Activated T-helper 9 cell treated with anti-CD3 and anti-CD28 coated beads, Interleukin-2, amount 50 U/mL, for 16 hours (primary cell): ENCODE results near the gene FGD2.

Experiments used
- DNase-seq: peaks from one replicate; pipeline ENCODE4 v3.0.0-alpha.2; 2020; ENCODE audit warnings: low read depth

FGD2 gene

DNA sequence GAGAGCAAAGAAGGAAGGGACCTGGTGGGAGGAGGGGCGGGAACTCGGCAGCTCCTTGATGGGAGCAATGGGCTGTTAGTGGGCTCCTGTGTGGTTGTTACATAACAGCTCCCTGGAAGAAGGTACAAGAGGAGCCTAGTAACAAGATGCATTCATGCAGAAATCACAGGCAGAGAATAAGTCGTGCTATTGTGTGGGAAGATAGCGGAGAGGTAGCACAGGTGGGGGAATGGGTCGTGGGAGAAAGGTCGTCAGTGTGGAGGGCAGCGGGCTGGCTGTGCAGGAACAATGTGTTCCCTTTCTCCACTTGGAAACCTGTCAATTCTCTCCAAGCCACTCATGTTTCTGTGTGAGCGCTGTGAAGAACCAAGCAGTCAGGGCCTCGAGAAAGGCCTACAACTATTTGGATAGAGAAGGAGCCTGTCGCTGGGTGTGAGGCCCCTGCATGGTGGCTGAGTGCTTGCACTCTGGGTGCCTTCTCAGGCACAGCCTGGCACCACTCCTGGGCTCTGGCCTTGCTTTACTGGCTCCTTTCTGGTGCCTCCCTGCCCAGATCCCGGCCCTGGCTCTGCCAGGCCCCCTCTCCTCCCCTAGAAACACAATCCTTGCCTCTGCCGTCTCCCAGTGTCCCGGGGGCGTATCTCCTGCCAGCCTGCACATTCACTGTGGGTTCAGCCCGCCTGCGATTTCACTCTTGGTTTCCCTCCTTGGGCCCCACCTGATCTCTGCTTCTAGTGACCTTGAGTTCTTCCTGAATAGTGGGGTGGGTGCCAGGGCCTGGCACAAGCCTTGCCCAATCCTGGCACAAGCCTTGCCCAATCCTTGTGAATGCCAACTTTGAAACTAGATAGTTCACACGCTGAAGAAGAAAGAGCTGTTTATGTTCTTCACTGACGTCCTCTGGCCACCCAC, 7.4 kb upstream of the FGD2 start:
- DNase-seq: no peak

DNA sequence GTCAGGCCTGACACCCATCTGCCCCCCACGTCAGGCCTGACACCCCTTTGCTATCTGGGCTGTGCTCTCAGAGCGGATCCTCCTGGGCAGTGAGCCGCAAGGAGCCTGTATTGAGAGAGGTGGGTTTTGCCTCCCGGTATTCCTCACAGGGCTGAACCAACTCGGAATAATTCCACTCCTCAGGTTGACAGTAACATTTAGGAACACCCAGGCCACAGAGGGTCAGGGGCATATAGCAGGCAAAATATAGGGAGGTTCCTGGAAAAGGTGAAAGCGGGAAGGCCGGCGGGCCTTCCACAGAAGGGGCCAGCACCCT, 6.8 kb upstream of the FGD2 start:
- no peak for DNase-seq

DNA sequence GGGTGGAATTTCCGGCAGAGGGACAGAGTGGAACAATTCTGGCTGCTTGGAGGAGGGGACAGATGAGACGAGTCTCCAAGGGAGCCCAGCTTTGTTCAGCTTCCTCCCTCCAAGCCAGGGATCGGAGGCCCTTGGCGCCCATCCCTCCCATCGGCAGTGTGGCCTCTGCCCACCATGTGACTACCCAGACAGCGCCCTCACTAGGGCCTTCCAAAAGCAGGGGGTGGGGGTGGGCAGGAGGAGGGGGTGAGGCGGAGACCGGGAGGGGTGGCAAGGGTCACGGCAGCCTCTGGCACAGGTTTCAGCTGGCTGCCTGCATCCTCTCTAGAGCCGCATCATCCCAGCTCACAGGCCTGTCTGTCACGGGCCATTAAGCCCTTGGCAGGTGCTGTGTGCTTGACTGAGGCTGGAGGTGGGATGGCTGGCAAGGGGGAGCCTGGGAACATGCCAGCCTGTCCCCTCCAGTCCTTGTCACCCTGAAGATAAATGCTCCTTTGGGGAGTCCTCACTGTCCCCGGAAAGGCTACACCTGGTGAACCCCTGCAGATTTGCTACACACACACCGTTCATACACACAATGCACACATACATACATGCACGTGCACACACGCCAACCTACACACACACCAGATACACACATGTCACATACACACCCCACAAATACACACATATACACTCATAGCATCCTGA, 6.2 kb upstream of the FGD2 start:
- no peak for DNase-seq

DNA sequence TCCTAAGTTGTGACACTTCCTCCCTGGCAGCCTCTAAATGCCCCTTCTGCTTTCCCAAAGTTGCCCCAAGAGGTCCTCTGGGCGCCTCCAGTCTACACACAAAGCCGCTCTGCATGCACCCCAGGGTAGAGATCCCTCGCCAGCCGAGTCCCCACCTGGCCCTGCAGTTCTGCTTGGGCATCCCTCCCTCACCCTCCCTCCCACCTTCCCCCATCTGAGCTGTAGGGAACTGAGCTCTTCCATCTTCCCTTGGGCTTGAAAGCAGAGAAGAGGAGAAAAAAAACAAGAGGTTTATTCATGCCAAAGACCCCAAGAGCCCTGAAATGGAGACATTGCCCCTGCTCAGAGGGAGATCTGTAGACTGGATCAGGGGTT, 5.7 kb upstream of the FGD2 start:
- no peak for DNase-seq

DNA sequence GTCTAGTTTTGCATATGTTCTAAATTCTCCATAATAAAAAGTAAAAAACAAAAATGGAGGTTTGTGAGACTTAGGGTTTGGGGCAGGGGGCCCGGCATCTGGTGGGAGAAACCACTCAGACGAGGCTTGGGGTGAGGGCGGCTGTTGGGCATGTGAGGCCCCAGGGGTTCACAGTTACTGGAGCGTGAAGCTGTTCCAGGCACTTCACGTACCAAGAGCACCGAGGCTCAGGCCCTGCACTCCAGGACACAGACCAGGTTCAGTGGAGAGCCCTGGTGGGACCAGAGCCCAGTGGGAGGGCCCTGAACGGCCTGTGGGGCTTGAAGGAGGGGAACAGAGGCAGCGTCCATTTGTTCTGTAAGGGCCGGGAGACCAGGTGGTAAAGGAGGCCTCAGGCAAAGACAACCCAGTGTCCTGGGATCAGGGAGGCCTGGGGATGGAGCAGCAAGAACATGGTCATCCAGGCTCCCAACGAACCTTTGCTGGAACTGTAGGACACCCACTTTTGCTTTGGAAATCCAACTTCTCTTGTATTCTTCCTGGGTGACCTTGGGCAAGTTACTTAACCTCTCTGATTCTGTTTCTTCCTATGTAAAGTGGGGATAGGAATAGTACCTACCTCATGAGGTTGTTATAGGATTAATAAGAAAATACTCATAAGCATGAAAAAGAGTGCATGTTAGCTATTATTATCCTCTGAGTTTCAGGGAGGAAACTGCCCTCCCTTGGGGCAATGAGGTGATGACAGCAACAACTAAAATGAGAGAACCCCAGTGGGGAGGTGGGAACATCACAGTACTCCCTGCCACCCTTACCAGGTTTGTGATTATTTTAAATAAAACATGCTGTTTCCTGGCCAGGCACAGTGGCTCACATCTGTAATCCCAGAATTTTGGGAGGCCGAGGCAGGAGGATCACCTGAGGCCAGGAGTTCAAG, 1.1 kb upstream of the FGD2 start:
- DNase-seq: no peak

DNA sequence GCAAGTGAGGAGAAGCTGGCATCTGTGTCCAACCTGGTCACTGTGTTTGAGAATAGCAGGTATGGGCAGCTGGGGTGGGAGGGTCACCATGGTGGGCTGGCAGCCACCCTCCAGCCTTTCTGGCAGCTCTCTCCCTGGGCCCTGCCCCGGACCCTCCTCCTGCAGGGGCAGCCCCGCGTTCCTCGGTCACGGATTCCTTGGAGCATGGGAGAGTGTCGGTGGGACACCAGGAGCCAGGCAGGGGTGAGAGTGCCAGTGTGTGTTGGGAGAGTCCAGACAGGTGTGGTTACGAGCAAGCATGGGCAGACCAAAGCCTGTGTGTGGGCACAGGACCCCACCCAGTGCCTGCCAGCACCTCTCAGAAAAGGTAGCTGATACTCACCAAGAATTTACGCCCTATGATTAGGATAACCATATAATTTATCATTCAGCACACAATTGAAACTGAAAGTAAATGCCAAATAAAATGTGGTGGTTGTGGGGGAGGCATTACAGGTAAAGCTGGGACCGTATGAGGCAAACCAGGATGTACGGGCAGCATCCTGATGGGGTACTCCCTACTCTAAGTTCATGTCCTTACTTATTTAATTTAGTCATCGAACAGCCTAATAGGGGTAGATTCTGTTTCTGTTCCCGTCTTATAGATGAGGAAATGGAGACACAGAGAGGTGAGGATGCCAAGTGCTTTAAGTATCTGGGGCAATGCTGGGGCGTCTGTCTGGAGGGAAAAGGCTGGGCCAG, 542 bp downstream of the FGD2 start:
- DNase-seq: no peak

DNA sequence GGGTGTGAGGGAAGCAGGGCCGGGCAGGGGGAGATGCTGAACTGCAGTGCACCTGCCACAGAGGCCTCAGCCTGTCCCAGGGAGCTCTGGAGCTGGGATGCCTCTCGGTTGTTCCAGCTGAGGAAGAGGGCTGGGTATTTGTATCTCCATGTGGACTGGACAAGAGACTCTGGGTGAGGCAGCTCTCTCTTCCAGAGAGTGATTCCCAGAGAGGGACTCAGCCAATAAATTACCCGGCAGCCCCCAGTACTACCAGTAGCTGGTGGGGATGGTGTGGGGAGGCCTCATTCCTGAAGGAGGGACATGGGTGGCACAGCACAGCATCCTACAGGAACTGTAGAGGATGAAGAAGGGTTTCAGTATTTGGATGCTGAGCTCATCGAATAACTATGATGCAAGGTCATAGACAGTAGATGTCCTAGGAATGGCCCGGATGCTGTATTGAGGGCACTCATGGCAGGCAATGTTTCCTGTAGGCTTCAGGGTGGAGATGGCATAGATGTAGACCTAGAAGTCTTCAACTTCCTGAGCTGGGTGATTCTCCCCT, 1.4 kb downstream of the FGD2 start:
- DNase-seq: no peak

DNA sequence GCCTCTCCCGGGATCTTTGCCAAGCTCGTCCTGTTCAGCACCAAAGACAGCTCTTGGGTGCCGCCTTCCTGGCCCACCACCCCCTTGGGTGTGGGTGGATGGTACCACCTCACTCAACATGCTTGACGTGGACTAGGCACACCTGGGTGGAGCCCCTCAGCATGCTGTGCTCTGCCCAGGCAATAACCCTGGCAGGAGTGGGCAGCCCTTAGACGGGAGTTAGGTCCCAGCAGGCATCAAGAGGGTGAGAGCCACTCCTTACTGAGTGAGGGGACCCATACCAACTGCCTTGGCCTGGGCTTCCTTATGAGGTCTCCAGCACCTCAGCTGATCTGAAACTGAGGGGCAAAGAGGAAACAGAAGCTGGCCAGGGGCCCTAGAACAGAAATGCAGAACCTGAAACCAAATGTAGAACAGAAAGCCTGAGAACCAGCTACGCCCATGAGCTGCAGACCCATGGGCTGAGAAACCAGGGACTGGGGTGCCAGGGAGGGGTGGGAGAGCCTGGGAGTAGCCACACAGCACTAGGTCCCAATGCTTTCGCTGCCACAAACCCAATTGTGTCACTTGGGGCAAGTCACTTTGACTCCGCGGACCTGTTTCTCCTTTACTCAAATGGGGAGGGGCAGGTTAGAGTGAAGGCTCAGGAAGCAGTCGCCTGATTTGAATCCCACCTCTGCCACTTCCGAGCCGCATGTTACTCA, 2.0 kb downstream of the FGD2 start:
- DNase-seq: no peak

DNA sequence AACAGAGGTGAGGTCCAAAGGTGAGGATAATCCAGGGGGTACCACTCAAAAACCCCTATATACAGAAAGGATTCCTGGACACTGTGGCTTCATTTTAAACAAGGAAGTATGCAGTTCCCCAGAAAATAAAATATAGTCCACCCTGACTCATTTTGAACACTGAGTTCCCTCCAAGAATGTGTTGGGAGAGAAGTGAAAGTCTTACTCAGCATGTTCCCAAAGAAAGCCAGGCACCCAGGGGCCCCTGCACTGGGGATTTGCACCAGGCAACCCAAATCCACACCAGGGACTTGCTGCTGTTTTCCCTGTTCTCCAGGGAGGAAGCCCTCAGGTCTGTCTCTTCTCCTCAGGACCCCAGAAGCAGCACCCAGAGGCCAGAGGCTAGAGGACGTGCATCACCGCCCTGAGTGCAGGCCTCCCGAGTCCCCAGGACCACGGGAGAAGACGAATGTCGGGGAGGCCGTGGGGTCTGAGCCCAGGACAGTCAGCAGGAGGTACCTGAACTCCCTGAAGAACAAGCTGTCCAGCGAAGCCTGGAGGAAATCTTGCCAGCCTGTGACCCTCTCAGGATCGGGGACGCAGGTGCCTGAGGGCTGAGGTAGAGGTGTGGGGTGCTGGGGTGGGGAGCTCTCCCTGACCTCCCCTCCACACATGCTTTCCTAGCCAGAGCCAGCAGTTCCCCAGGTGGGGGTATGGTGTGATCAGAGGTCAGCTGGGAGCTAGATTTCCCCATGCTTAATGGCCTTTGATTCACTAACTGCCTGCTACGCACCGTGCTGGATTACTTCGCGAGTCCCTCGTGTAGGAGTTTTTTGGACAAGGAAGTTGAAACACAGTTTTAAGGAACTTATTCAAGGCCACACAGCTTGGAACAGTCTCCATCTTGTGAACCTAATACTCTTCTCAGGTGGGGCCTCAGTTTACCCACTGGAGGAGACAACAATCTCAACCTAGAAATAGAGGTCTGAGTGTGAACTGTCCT, 3.3 kb downstream of the FGD2 start:
- no peak for DNase-seq

DNA sequence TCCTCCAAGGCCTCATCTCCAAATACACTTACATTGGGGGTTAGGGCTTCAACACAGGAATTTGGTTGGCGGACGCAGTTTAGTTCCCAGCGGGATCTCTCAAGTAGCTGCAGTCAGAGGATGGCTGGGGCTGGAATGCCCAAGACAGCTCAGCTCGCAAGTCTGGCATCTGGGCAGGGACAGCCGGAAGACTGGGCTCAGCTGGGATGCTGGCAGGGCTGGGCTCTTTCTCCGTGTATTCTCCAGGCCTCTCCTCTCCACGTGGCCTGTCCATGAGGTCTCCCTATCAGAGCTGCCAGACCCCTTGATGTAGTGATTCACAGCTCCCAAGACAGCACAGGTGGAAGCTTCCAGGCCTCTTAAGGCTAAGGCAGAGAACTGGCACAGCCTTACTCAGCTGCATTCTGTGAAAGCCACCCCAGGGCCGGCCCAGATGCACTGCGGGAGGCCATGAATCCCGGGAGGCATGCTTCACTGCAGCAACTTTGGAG, 5.0 kb downstream of the FGD2 start:
- no peak for DNase-seq

DNA sequence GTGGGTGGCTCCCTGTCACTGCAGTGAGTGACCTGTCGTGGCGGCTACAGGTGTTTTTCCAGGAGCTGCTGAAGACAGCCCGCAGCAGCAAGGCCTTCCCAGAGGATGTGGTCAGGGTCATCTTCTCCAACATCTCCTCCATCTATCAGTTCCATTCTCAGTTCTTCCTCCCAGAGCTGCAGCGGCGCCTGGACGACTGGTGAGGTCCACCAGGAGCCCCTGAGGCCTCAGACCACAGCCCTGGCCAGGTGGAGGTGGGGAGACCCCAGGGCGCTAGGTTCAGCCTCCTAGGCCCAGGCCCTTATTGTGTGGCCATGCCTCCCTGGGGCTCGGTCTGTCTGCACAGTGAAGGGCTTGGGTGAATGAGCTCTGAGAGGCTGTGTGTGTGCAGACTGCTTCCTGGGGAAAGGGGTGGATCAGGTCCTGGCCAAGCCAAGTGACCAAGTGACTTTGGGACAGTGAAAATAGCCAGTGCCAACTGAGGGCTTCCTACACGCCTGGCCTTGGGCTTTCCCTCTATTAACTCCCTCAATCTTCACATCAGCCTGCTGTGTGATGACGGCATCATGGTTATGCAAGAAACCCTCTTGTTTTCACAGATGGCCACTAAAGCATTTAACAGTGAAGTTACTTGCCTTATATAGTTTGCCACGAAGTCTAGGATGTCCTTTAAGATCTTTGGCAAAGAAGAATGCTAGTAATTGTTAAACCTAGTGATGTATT, 6.4 kb downstream of the FGD2 start:
- no peak for DNase-seq

DNA sequence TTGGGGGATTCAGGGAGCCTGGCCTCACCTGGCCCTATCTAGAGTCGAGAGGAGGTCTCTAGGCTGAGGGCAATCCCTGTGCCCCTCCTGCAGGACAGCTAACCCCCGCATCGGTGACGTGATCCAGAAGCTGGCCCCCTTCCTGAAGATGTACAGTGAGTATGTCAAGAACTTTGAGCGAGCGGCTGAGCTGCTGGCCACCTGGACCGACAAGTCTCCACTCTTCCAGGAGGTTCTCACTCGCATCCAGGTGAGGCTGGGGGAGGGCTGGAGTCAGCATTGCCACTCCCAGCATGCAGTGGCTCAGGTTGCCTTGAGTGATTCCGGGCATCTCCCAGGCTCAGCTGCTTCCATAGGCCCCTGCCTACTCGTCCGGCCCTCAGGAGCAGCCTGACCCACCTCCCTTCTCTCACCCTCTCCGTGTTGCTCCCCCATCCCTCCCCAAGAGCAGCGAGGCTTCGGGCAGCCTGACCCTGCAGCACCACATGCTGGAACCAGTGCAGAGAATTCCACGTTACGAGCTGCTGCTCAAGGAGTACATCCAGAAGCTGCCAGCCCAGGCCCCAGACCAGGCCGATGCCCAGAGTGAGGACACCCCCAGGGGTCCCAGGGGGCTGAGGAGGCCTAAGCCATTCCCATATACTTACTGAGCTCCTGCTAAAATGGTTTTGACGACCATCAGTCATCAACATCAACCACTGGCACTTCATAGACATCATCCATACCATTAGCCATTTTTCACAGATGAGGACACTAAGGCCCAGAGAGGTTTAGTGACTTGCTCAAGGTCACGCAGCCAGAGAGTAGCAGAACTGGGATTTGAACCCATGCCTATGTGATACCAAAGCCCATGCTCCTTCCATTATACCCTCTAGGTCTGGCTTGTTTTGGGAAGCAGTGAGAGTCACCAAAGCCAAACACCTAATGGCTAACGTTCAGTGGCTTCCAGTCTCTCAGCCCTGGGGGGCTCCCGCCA, 8.3 kb downstream of the FGD2 start:
- no peak for DNase-seq

DNA sequence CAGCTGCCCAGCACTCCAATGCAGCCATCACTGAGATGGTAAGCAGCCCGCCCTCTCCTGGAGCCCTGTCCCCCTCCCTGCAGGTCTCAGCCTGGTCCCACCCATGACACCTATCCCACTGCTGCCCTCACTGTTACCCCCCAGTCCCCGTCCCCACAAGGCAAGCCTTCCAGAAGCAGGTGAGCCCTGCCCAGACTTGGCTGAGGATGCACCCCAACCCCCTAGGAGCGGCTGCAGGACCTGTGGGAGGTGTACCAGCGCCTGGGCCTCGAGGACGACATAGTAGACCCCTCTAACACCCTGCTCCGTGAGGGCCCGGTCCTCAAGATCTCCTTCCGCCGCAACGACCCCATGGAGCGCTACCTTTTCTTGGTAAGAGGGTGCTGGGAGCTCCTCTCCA, 9.2 kb downstream of the FGD2 start:
- DNase-seq: no peak

DNA sequence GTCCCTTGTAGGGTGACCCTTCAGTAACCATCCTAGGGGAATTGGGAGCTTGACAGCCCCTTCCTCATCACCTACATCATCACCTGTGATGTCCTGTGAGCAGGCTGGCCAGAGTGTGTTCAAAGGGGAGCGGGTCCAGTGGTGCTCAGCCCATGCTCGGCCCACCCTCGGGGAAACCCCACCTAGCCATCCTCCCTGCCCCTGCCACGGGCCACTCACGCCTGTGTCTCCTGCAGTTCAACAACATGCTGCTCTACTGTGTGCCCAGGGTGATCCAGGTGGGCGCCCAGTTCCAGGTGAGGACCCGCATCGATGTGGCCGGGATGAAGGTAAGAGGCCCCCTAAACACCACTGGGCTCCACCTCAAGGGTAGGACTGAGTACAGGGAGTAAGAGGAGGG, 10.1 kb downstream of the FGD2 start:
- no peak for DNase-seq

DNA sequence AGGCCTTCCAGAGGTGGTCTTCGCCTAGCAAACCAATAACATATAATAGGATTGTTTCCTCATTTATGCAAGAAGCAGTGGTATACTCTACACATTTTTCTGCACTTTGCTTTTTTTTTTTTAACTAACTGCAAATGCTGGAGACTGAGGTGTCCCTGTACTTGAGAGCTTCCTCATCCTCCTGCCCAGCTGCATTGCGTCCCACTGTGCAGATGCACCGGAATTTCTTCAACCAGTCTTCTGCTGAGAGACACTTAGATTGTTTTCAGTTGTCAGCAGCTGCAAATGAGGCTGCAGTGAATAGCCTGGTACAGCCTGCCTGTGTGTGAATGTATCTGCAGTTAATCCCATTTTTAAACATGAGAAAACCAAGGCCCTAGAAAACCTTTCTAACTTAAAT, 11.5 kb downstream of the FGD2 start:
- DNase-seq: no peak

DNA sequence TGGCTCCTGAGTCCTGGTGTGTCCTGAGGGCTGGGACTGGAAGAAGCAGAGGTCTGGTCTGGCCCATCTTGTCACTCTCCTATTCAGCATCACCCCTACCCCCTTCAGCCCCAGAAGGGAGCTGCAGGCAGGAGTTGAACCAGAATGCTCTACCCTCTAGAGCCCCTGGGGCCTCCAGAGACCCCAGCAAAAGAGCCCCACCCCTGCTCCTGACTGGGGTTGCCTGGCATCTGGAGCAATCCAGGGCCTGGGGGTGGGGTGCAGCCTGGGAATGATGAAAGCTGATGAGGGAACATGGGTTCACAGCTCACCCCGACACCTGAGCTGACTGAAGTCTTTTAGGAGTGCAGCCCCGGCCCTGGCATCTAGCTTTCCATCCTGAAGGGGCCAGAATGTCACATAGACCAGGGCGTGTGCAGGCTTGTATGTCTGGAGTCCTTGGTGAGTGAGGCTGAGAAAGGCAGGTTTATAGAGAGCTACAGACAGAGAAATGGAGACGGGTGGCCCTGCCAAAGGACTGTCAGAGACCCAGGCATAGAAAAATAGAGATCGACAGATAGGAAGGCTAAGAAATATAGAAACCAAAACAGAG, 12.2 kb downstream of the FGD2 start:
- DNase-seq: no peak
